IMR-90 (cell line): ENCODE data around the gene SUV39H2. TPM values are rescaled to one million over a fixed set of nuclear protein-coding genes. Genes with fewer than 3 reads are reported as not detected.

ENCODE experiments used
- ATAC-seq: fragments of 200-7000 bp; cut with Tn5 transposase; 2 replicates; pipeline ENCODE4 v1.9.1; 2020; ENCODE audit warnings: low read depth, mild to moderate bottlenecking, moderate library complexity
- BruUV-seq: library from RNA; stranded (reverse); fragments of 400-500 nt; replicated peaks from 2 replicates; lab custom pipeline; 2021; lab: Mats Ljungman, UMichigan
- CTCF ChIA-PET: fragments of 300-600 bp; formaldehyde crosslinking; extraction: SDS; loops from one replicate; lab custom pipeline; 2021; ENCODE audit warnings: antibody characterized with exemption; lab: Yijun Ruan, JAX
- POLR2A ChIA-PET: fragments of 300-600 bp; sonication (Branson Sonifier 250); formaldehyde crosslinking; loops from one replicate; lab custom pipeline; 2022; ENCODE audit warnings: antibody characterized with exemption; ENCODE audit not compliant: unreplicated experiment; lab: Charles Lee
- DNase-seq: peaks from one replicate; pipeline ENCODE4 v3.0.0; 2013
- H2AFZ ChIP-seq: replicated peaks from 2 replicates; pipeline ENCODE3; 2013; ENCODE audit warnings: low read length, mild to moderate bottlenecking; ENCODE audit not compliant: poor library complexity
- H2AK5ac ChIP-seq: 2 replicates; pipeline ENCODE4 v1.6.1; 2013; ENCODE audit warnings: low read depth, low read length, inconsistent platforms
- H2AK9ac ChIP-seq: replicated peaks from 2 replicates; pipeline ENCODE3; 2013; ENCODE audit warnings: mild to moderate bottlenecking, low read depth, low read length, moderate library complexity; ENCODE audit not compliant: poor library complexity
- H2BK120ac ChIP-seq: 2 replicates; pipeline ENCODE4 v1.6.1; 2013; ENCODE audit warnings: low read depth, low read length, inconsistent platforms
- H2BK15ac ChIP-seq: 3 replicates; pipeline ENCODE4 v1.6.1; 2013; ENCODE audit warnings: low read depth, low read length, inconsistent platforms
- H2BK20ac ChIP-seq: 2 replicates; pipeline ENCODE4 v1.6.1; 2013; ENCODE audit warnings: low read depth, mild to moderate bottlenecking, inconsistent platforms, low read length, moderate library complexity
- H2BK5ac ChIP-seq: 2 replicates; pipeline ENCODE4 v1.6.1; 2013; ENCODE audit warnings: mild to moderate bottlenecking, low read depth, low read length, inconsistent platforms; ENCODE audit not compliant: poor library complexity, severe bottlenecking
- H3K14ac ChIP-seq: replicated peaks from 2 replicates; pipeline ENCODE4 v1.6.1; 2013; ENCODE audit warnings: low read depth, low read length, inconsistent platforms
- H3K18ac ChIP-seq: 2 replicates; pipeline ENCODE4 v1.6.1; 2013; ENCODE audit warnings: low read depth, low read length, control low read depth
- H3K23ac ChIP-seq: 2 replicates; pipeline ENCODE4 v1.6.1; 2013; ENCODE audit warnings: low read depth, low read length, inconsistent platforms
- H3K27ac ChIP-seq: 2 replicates; pipeline ENCODE4 v1.5.1; 2013; ENCODE audit warnings: mild to moderate bottlenecking, control low read depth, low read length; ENCODE audit not compliant: insufficient read depth
- H3K27me3 ChIP-seq: 2 replicates; pipeline ENCODE4 v1.6.1; 2013; ENCODE audit warnings: low read length; ENCODE audit not compliant: control insufficient read depth, insufficient read depth
- H3K36me3 ChIP-seq: 2 replicates; pipeline ENCODE4 v1.6.1; 2013; ENCODE audit warnings: low read length, mixed read lengths; ENCODE audit not compliant: control insufficient read depth, insufficient read depth
- H3K4ac ChIP-seq: 2 replicates; pipeline ENCODE4 v1.6.1; 2013; ENCODE audit warnings: low read depth, low read length, inconsistent platforms
- H3K4me1 ChIP-seq: 2 replicates; pipeline ENCODE4 v1.6.1; 2013; ENCODE audit warnings: low read length, mixed read lengths; ENCODE audit not compliant: control insufficient read depth, insufficient read depth
- H3K4me2 ChIP-seq: 2 replicates; pipeline ENCODE4 v1.6.1; 2013; ENCODE audit warnings: low read depth, mild to moderate bottlenecking, control low read depth, low read length, moderate library complexity
- H3K4me3 ChIP-seq: 2 replicates; pipeline ENCODE4 v1.5.1; 2013; ENCODE audit warnings: low read depth, mild to moderate bottlenecking, control low read depth, low read length, moderate library complexity; ENCODE audit not compliant: insufficient read depth
- H3K56ac ChIP-seq: 2 replicates; pipeline ENCODE4 v1.6.1; 2013; ENCODE audit warnings: low read length, inconsistent platforms; ENCODE audit not compliant: insufficient read depth; ENCODE audit errors: extremely low read depth
- H3K79me1 ChIP-seq, 2 experiments: 2 replicates each; pipeline ENCODE4 v1.6.1; 2013; ENCODE audit warnings: low read length in 2 of 2, inconsistent platforms in 1 of 2, low read depth in 1 of 2
- H3K9ac ChIP-seq: 2 replicates; pipeline ENCODE4 v1.6.1; 2013; ENCODE audit warnings: low read depth, low read length, control low read depth
- H3K9me1 ChIP-seq: 2 replicates; pipeline ENCODE4 v1.6.1; 2013; ENCODE audit warnings: low read length, inconsistent platforms; ENCODE audit not compliant: insufficient read depth
- H3K9me3 ChIP-seq: 2 replicates; pipeline ENCODE4 v1.6.1; 2013; ENCODE audit warnings: low read length; ENCODE audit not compliant: control insufficient read depth, insufficient read depth
- H4K20me1 ChIP-seq: 2 replicates; pipeline ENCODE4 v1.6.1; 2013; ENCODE audit warnings: low read length, inconsistent platforms; ENCODE audit not compliant: insufficient read depth
- H4K5ac ChIP-seq: 2 replicates; pipeline ENCODE4 v1.6.1; 2013; ENCODE audit warnings: mild to moderate bottlenecking, low read depth, low read length, control low read depth
- H4K8ac ChIP-seq, 2 experiments: 2 replicates each; pipeline ENCODE4 v1.6.1; 2013; ENCODE audit warnings: low read depth in 2 of 2, low read length in 2 of 2, control low read depth in 1 of 2, inconsistent platforms in 1 of 2
- H4K91ac ChIP-seq: 2 replicates; pipeline ENCODE4 v1.6.1; 2013; ENCODE audit warnings: low read depth, low read length, inconsistent platforms; ENCODE audit not compliant: insufficient read depth
- BHLHE40 ChIP-seq: fragments of 150-350 bp; IDR thresholded peaks from 2 replicates; pipeline ENCODE4 v1.6.1; 2016; ENCODE audit warnings: mild to moderate bottlenecking, low read depth, low read length
- CHD1 ChIP-seq: IDR thresholded peaks from 2 replicates; pipeline ENCODE4 v1.6.1; 2012; ENCODE audit warnings: low read depth, low read length, improper control_type of control experiment
- CTCF ChIP-seq: conservative IDR thresholded peaks from 2 replicates; pipeline ENCODE4 v1.5.1; 2012; ENCODE audit warnings: mild to moderate bottlenecking, low read depth, low read length, improper control_type of control experiment
- FOS ChIP-seq: fragments of 150-350 bp; IDR thresholded peaks from 2 replicates; pipeline ENCODE4 v1.6.1; 2016; ENCODE audit warnings: low read depth, low read length
- MAFK ChIP-seq: IDR thresholded peaks from 2 replicates; pipeline ENCODE4 v1.6.1; 2012; ENCODE audit warnings: low read depth, low read length, improper control_type of control experiment
- NFE2L2 ChIP-seq: fragments of 150-350 bp; IDR thresholded peaks from 2 replicates; pipeline ENCODE4 v1.6.1; 2016; ENCODE audit warnings: low read depth, mild to moderate bottlenecking, low read length
- RAD21 ChIP-seq: IDR thresholded peaks from 2 replicates; pipeline ENCODE4 v1.6.1; 2012; ENCODE audit warnings: low read length, improper control_type of control experiment
- RCOR1 ChIP-seq: IDR thresholded peaks from 2 replicates; pipeline ENCODE4 v1.6.1; 2012; ENCODE audit warnings: mild to moderate bottlenecking, low read length, improper control_type of control experiment; ENCODE audit not compliant: insufficient replicate concordance
- RFX5 ChIP-seq: IDR thresholded peaks from 2 replicates; pipeline ENCODE4 v1.8.0; 2012; ENCODE audit warnings: low read depth, mild to moderate bottlenecking, low read length, moderate library complexity
- SMC3 ChIP-seq: fragments of 150-350 bp; IDR thresholded peaks from 2 replicates; pipeline ENCODE4 v1.6.1; 2016; ENCODE audit warnings: low read depth, mild to moderate bottlenecking, antibody characterized with exemption, low read length, moderate library complexity
- whole genome bisulfite sequencing, 2 experiments: methylation state at CpG; one replicate each; pipeline versions ENCODE4 v1.1.5 to v1.1.7; 2013; ENCODE audit warnings: missing lambda C conversion rate in 2 of 2; ENCODE audit not compliant: insufficient read length in 1 of 2; ENCODE audit errors: extremely low coverage in 2 of 2; 5-methylcytosine and 5-hydroxymethylcytosine counted together
- dilution Hi-C: fragments of 300-500 bp; cut with HindIII; formaldehyde crosslinking; loops from one replicate; pipeline ENCODE4 v1.14.3; 2018; ENCODE audit warnings: low sequenced_read_pairs; ENCODE audit not compliant: unreplicated experiment
- in situ Hi-C: fragments of 300-500 bp; cut with MboI; formaldehyde crosslinking; loops from 3 replicates; pipeline ENCODE4 v1.14.3; 2019; ENCODE audit warnings: low sequenced_read_pairs, inconsistent platforms, mixed read lengths
- intact Hi-C: fragments of 100-400 bp; cut with micrococcal nuclease; formaldehyde crosslinking; loops from 2 replicates; pipeline ENCODE4 v1.10.0; 2022
- polyA plus RNA-seq, 3 experiments: library from polyadenylated mRNA; depleted of rRNA; stranded (reverse); fragments of >200 nt; gene quantifications; 2 replicates each; pipeline ENCODE4 v1.2.3, GENCODE V29; 2012; ENCODE audit warnings: low replicate concordance in 1 of 3
- total RNA-seq: library from RNA; depleted of rRNA; stranded (reverse); fragments of >200 nt; gene quantifications from 2 replicates; pipeline ENCODE4 v1.2.3, GENCODE V29; 2012
- TF ChIP-seq, protein P1 (sequence below): fragments of 150-350 bp; IDR thresholded peaks from 2 replicates; pipeline ENCODE4 v1.6.1; 2016; ENCODE audit warnings: low read depth, mild to moderate bottlenecking, low read length, moderate library complexity, borderline replicate concordance
- TF ChIP-seq, protein P2 (sequence below): fragments of 150-350 bp; IDR thresholded peaks from 2 replicates; pipeline ENCODE4 v1.6.1; 2017; ENCODE audit warnings: mild to moderate bottlenecking, antibody characterized with exemption, low read length, low read depth

The SUV39H2 gene
- total and polyA plus RNA-seq, 2 of the 4 experiments (the other 2 are of a cell fraction): 5.3 to 14.5 TPM

DNA sequence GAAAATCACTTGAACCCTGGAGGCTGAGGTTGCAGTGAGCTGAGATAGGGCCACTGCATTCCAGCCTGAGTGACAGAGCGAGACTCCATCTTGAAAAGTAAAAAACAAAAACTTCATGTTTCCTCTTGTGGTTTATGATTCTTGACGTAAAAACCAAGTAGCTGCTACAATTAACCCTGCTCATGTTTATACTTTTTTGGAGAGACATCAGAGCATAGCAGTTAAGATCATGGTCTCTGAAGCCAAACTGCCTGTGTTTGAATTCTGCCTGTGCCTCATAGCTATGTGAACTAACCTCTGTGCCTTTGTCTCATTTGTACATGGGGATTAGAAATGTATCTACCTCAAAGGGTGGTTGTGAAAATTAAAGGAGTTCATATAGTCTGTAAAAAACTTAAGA, 27.2 kb downstream of the SUV39H2 start:
- Histone ChIP-seq H3K56ac (no peak overlapping the region), H3K4me1 (no peaks in the 10 kb centered on the region), H2AK5ac (no peak overlapping the region), H4K20me1 (no peaks in the 10 kb centered on the region), H2BK5ac (no peak overlapping the region), H2AFZ (no peak overlapping the region), H3K14ac (no peak overlapping the region), H3K9me3 (0 out of 2 replicates have a peak, but pooled peaks cover 2% of the 10 kb centered on the region), H2BK120ac (no peak overlapping the region), H3K9me1 (0 out of 2 replicates have a peak, but pooled peaks cover under 1% of the 10 kb centered on the region), H3K4me2 (no peak overlapping the region), H3K36me3 (peaks cover 22% of the 10 kb centered on the region), H2BK15ac (no peak overlapping the region), H4K5ac (no peak overlapping the region), H3K18ac (no peak overlapping the region), H3K9ac (no peak overlapping the region), H3K4me3 (no peak overlapping the region), H2AK9ac (no peak overlapping the region), H3K27me3 (no peaks in the 10 kb centered on the region), H2BK20ac (no peak overlapping the region), H3K27ac (no peak overlapping the region), H4K8ac (no peak overlapping the region), H4K91ac (no peak overlapping the region), H3K23ac (no peak overlapping the region), H3K79me1 (peaks cover 3 to 4% of the 10 kb centered on the region in 2 experiments; a peak in 3 of 4 replicates), H3K4ac (no peak overlapping the region)
- in situ Hi-C loops (no loop called here), intact Hi-C loops (no loop called here), dilution Hi-C loops (no loop called here)
- POLR2A ChIA-PET: no interaction called here
- TF ChIP-seq RAD21: no peak
- no peak for TF ChIP-seq RCOR1
- TF ChIP-seq RFX5: no peak
- no peak for TF ChIP-seq CTCF
- TF ChIP-seq NFE2L2: no peak
- TF ChIP-seq SMC3: no peak
- TF ChIP-seq BHLHE40: no peak
- TF ChIP-seq, protein P1, sequence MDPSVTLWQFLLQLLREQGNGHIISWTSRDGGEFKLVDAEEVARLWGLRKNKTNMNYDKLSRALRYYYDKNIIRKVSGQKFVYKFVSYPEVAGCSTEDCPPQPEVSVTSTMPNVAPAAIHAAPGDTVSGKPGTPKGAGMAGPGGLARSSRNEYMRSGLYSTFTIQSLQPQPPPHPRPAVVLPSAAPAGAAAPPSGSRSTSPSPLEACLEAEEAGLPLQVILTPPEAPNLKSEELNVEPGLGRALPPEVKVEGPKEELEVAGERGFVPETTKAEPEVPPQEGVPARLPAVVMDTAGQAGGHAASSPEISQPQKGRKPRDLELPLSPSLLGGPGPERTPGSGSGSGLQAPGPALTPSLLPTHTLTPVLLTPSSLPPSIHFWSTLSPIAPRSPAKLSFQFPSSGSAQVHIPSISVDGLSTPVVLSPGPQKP: no peak
- TF ChIP-seq CHD1: no peak
- TF ChIP-seq MAFK: no peak
- TF ChIP-seq, protein P2, sequence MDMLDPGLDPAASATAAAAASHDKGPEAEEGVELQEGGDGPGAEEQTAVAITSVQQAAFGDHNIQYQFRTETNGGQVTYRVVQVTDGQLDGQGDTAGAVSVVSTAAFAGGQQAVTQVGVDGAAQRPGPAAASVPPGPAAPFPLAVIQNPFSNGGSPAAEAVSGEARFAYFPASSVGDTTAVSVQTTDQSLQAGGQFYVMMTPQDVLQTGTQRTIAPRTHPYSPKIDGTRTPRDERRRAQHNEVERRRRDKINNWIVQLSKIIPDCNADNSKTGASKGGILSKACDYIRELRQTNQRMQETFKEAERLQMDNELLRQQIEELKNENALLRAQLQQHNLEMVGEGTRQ: no peak
- no peak for TF ChIP-seq FOS
- WGBS, 2 experiments: 100% methylated on average over 1 of the region's 2 CpGs; no CpG with 5 or more reads in 1 of the 2 experiments
- DNase-seq (no peak), ATAC-seq (no peak)
- no TSS peak for BruUV-seq
- CTCF ChIA-PET: interaction anchor here (1.3 to 1.5 kb wide), 2 partner anchors 24 to 40 kb away, joined by 3 to 4 read pairs; no protein-coding TSS in a partner anchor
